Aorta (tissue), 5 donors: ENCODE data around the gene SLC13A4. TPM values are rescaled to one million over a fixed set of nuclear protein-coding genes. Genes with fewer than 3 reads are reported as not detected.

Source experiments
- ATAC-seq: fragments of 200-7000 bp; cut with Tn5 transposase; one replicate; pipeline ENCODE4 v1.9.1; 2022; ENCODE audit warnings: moderate library complexity; ENCODE audit not compliant: low FRiP score
- DNase-seq, 2 donors: peaks; one replicate each; pipeline ENCODE4 v3.0.0-alpha.2; 2020
- H3K27ac ChIP-seq, 2 donors: one replicate each; pipeline ENCODE4 v1.5.1; 2013; ENCODE audit warnings: low read length in 2 of 2, mild to moderate bottlenecking in 2 of 2, moderate library complexity in 2 of 2, control low read depth in 1 of 2, inconsistent platforms in 1 of 2, low read depth in 1 of 2
- H3K27me3 ChIP-seq, 2 donors: one replicate each; pipeline ENCODE4 v1.6.1; 2013; ENCODE audit warnings: control low read depth in 1 of 2, low read length in 1 of 2, mild to moderate bottlenecking in 1 of 2, moderate library complexity in 1 of 2; ENCODE audit not compliant: insufficient read depth in 2 of 2, control insufficient read depth in 1 of 2
- H3K36me3 ChIP-seq, 2 donors: one replicate each; pipeline ENCODE4 v1.6.1; 2013; ENCODE audit warnings: control low read depth in 1 of 2, low read length in 1 of 2, mild to moderate bottlenecking in 1 of 2; ENCODE audit not compliant: insufficient read depth in 2 of 2, control insufficient read depth in 1 of 2
- H3K4me1 ChIP-seq, 2 donors: one replicate each; pipeline ENCODE4 v1.6.1; 2013; ENCODE audit warnings: low read length in 2 of 2, control low read depth in 1 of 2, mild to moderate bottlenecking in 1 of 2, moderate library complexity in 1 of 2; ENCODE audit not compliant: insufficient read depth in 2 of 2, control insufficient read depth in 1 of 2
- H3K4me3 ChIP-seq, 2 donors: one replicate each; pipeline ENCODE4 v1.5.1; 2013; ENCODE audit warnings: low read length in 2 of 2, control low read depth in 1 of 2, mild to moderate bottlenecking in 1 of 2
- H3K9me3 ChIP-seq: one replicate; pipeline ENCODE4 v1.6.1; 2013; ENCODE audit warnings: mild to moderate bottlenecking, low read length; ENCODE audit not compliant: control insufficient read depth
- WGBS, 2 donors: extraction: QIAGEN DNeasy Blood & Tissue Kit; methylation state at CpG; one replicate each; pipeline ENCODE4 v1.1.7; 2013; 5-methylcytosine and 5-hydroxymethylcytosine counted together
- intact Hi-C, 2 donors: fragments of 100-400 bp; cut with DNase I; formaldehyde crosslinking; loops; one replicate each; pipeline versions ENCODE4 v1.14.2 to v1.15.0; 2022
- polyA plus RNA-seq, 2 donors: library from polyadenylated mRNA; stranded (reverse); fragments of 200-250 nt; gene quantifications; one replicate each; pipeline ENCODE4 v1.2.3, GENCODE V29; 2013
- total RNA-seq, 2 donors: library from RNA; stranded (reverse); fragmentation: NEBNext Ultra II Directional; extraction: Animal tissue kit (Norgen Biotek cat#: 25700); gene quantifications; one replicate each; pipeline ENCODE4 v1.2.1, GENCODE V29; 2021
- donor health status: healthy with polysubstance abuse.
- donor health status: Bipolar disorder and iron deficiency.
- donor health status: DM: no; HTN: no; CAD: no.
- donor health status: DM: no; HTN: no; CAD: no.
- donor health status: DM: yes; HTN: yes; CAD: no.

SLC13A4 gene
- total and polyA plus RNA-seq, 4 donors: 1.7 to 2.2 (median 2.0) TPM; not detected in 1

- H3K36me3 ChIP-seq: peaks cover 2 to 8% of the 10 kb centered on the region in 2 donors
These were observed 3.1 kb upstream of the SLC13A4 start for GRCh38 chr7:135731131-135731530.

GRCh38 chr7:135729230-135729629, 1.2 kb upstream of the SLC13A4 start:
- no peak for DNase-seq
- H3K27me3 ChIP-seq: no peaks in the 10 kb centered on the region
- ATAC-seq: no peak
- WGBS, 2 donors: 88 to 91% methylated on average over 5 of the region's 5 CpGs
- H3K36me3 ChIP-seq: peaks cover 2 to 8% of the 10 kb centered on the region in 2 donors
- H3K4me1 ChIP-seq: no peaks in the 10 kb centered on the region
- H3K27ac ChIP-seq: no peak overlapping the region
- no peak overlapping the region for H3K4me3 ChIP-seq
- no peaks in the 10 kb centered on the region for H3K9me3 ChIP-seq
- intact Hi-C loops: no loop called here

More at GRCh38 chr7:135731131-135731530, 3.1 kb upstream of the SLC13A4 start:
- intact Hi-C loops: no loop called here
- DNase-seq (no peak), ATAC-seq (no peak)
- Histone ChIP-seq H3K4me3 (no peak overlapping the region), H3K9me3 (no peaks in the 10 kb centered on the region), H3K27ac (no peak overlapping the region), H3K4me1 (no peaks in the 10 kb centered on the region), H3K27me3 (no peaks in the 10 kb centered on the region)
- 94% methylated on average over 4 of the region's 4 CpGs for WGBS, 2 donors

- Histone ChIP-seq H3K27me3 (no peaks in the 10 kb centered on the region), H3K4me3 (no peak overlapping the region), H3K36me3 (peaks cover 1 to 2% of the 10 kb centered on the region in 2 donors), H3K27ac (no peak overlapping the region), H3K4me1 (no peaks in the 10 kb centered on the region), H3K9me3 (no peaks in the 10 kb centered on the region)
- ATAC-seq: no peak
- no peak for DNase-seq
- intact Hi-C loops: no loop called here
- whole genome bisulfite sequencing, 2 donors: 94 to 95% methylated on average over 30 of the region's 30 CpGs
These were observed 894 bp downstream of the SLC13A4 start for GRCh38 chr7:135726911-135727673.

GRCh38 chr7:135726276-135726788, 1.7 kb downstream of the SLC13A4 start:
- WGBS, 2 donors: 57 to 61% methylated on average over 5 of the region's 5 CpGs
- Histone ChIP-seq H3K9me3 (no peaks in the 10 kb centered on the region), H3K4me1 (no peaks in the 10 kb centered on the region), H3K36me3 (peaks cover 0 to 2% of the 10 kb centered on the region in 2 donors), H3K27ac (no peak overlapping the region), H3K27me3 (no peaks in the 10 kb centered on the region), H3K4me3 (no peak overlapping the region)
- intact Hi-C loops: no loop called here
- ATAC-seq: no peak
- DNase-seq: no peak

GRCh38 chr7:135723411-135723810, 4.6 kb downstream of the SLC13A4 start:
- DNase-seq (no peak), ATAC-seq (no peak)
- 86 to 87% methylated on average over 7 of the region's 7 CpGs for WGBS, 2 donors
- Histone ChIP-seq H3K4me3 (no peak overlapping the region), H3K9me3 (no peaks in the 10 kb centered on the region), H3K36me3 (no peaks in the 10 kb centered on the region), H3K4me1 (no peaks in the 10 kb centered on the region), H3K27me3 (no peaks in the 10 kb centered on the region), H3K27ac (no peak overlapping the region)
- intact Hi-C loops: no loop called here

GRCh38 chr7:135721198-135721820, 6.7 kb downstream of the SLC13A4 start:
- WGBS, 2 donors: 91 to 96% methylated on average over 21 of the region's 21 CpGs
- Histone ChIP-seq H3K9me3 (no peaks in the 10 kb centered on the region), H3K27me3 (no peaks in the 10 kb centered on the region), H3K36me3 (no peaks in the 10 kb centered on the region), H3K4me3 (no peak overlapping the region), H3K4me1 (no peaks in the 10 kb centered on the region), H3K27ac (no peak overlapping the region)
- DNase-seq (no peak), ATAC-seq (no peak)
- intact Hi-C loops: no loop called here

GRCh38 chr7:135719688-135720087, 8.3 kb downstream of the SLC13A4 start:
- intact Hi-C loops: no loop called here
- ATAC-seq: no peak

GRCh38 chr7:135718794-135719437, 9.1 kb downstream of the SLC13A4 start:
- H3K36me3 ChIP-seq: no peaks in the 10 kb centered on the region
- no peak for ATAC-seq
- no peak overlapping the region for H3K27ac ChIP-seq
- no peak for DNase-seq
- 45 to 49% methylated on average over 7 of the region's 7 CpGs for WGBS, 2 donors
- H3K4me1 ChIP-seq: no peaks in the 10 kb centered on the region
- H3K27me3 ChIP-seq: no peaks in the 10 kb centered on the region
- H3K4me3 ChIP-seq: no peak overlapping the region
- intact Hi-C loops: no loop called here
- no peaks in the 10 kb centered on the region for H3K9me3 ChIP-seq

More at GRCh38 chr7:135719688-135720087, 8.3 kb downstream of the SLC13A4 start:
- Histone ChIP-seq H3K4me1 (no peaks in the 10 kb centered on the region), H3K27me3 (no peaks in the 10 kb centered on the region), H3K9me3 (no peaks in the 10 kb centered on the region), H3K27ac (no peak overlapping the region), H3K4me3 (no peak overlapping the region), H3K36me3 (no peaks in the 10 kb centered on the region)
- 41 to 46% methylated on average over 2 of the region's 2 CpGs for WGBS, 2 donors
- DNase-seq: no peak
